LNCAP (cell line): ENCODE data around the gene JMJD8.

Experiments
- TF ChIP-seq, protein P1 (sequence below): fragments of 450-650 bp; IDR thresholded peaks from 2 replicates; pipeline ENCODE4 v1.5.1; 2017; ENCODE audit warnings: mild to moderate bottlenecking

Gene JMJD8

DNA sequence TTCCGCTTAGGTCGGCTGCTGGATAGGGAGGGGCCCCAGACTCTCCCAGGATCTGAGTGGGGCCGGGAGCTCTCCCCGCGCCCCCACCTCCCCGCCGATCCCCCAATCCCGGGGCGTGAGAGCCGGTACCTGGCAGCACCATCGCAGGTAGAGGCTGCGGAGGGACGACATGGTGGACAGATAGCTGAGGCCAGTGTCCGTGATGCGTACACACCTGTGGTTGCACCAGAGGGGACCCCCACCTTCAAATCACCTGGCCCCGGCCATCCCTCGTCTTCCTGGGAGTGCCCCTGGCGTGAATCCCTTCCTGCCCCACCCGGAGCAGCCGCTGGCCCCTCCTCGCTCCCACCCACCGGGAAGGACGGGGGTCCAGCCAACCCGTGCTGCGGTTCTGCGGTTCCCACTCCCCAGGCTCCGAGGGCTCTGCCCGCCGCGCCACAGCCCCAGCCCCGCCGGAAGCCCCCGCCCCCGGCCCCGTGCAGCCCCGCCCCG lies 10.8 kb upstream of the JMJD8 start:
- TF ChIP-seq, protein P1, sequence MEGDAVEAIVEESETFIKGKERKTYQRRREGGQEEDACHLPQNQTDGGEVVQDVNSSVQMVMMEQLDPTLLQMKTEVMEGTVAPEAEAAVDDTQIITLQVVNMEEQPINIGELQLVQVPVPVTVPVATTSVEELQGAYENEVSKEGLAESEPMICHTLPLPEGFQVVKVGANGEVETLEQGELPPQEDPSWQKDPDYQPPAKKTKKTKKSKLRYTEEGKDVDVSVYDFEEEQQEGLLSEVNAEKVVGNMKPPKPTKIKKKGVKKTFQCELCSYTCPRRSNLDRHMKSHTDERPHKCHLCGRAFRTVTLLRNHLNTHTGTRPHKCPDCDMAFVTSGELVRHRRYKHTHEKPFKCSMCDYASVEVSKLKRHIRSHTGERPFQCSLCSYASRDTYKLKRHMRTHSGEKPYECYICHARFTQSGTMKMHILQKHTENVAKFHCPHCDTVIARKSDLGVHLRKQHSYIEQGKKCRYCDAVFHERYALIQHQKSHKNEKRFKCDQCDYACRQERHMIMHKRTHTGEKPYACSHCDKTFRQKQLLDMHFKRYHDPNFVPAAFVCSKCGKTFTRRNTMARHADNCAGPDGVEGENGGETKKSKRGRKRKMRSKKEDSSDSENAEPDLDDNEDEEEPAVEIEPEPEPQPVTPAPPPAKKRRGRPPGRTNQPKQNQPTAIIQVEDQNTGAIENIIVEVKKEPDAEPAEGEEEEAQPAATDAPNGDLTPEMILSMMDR = no peak

- TF ChIP-seq, protein P1 = no peak
Measured at GRCh38 chr16:694187-694862, 10.2 kb upstream of the JMJD8 start.

GRCh38 chr16:693766-694165 lies 9.6 kb upstream of the JMJD8 start:
- TF ChIP-seq, protein P1 = no peak

DNA sequence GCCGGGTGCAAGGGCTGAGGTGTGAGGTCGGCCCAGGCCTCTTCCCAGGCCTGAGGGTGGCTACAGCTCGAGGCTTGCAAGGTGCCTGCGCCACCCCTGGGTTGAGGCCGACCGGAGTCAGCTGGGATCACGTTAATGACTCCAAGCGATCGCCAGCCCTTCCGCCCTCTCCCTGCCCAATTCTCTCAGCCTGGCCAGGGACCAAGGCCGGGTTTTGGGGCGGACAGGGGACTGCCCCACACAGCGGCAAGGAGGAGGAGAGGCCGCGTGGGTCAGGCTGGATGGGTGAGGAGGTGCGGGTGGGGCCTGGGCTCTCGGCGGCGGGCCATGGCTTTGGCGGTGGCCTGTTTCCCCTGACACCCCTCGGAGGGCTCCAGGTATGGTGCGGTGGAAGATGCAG lies 9.2 kb upstream of the JMJD8 start:
- TF ChIP-seq, protein P1 = no peak

GRCh38 chr16:692356-693108 lies 8.4 kb upstream of the JMJD8 start:
- TF ChIP-seq, protein P1 = no peak

- TF ChIP-seq, protein P1 = no peak
Measured at GRCh38 chr16:689175-689897, 5.2 kb upstream of the JMJD8 start.

GRCh38 chr16:687499-687898 lies 3.4 kb upstream of the JMJD8 start:
- TF ChIP-seq, protein P1 = no peak
